Keratinocyte (primary cell): ENCODE data around the gene CCDC33. TPM values are rescaled to one million over a fixed set of nuclear protein-coding genes. Genes with fewer than 3 reads are reported as not detected.

Experiments
- DNase-seq: peaks from one replicate; pipeline ENCODE4 v3.0.0-alpha.2; 2011; ENCODE audit warnings: low read depth, missing footprints, low spot score
- FAIRE-seq: peaks from 2 replicates; lab custom pipeline; 2011; peaks lifted over from hg19 to GRCh38; lab: Jason Lieb, UNC
- H2AFZ ChIP-seq: 2 replicates; pipeline ENCODE4 v1.6.0; 2012; ENCODE audit warnings: low read length, control low read depth, inconsistent platforms; ENCODE audit not compliant: control insufficient read depth
- H3K27ac ChIP-seq: 2 replicates; pipeline ENCODE4 v1.5.1; 2011; ENCODE audit warnings: low read length; ENCODE audit not compliant: control insufficient read depth, insufficient read depth
- H3K27me3 ChIP-seq: 3 replicates; pipeline ENCODE4 v1.6.0; 2011; ENCODE audit warnings: low read length; ENCODE audit not compliant: control insufficient read depth, insufficient read depth; ENCODE audit errors: extremely low read depth
- H3K36me3 ChIP-seq, 2 experiments: 2 replicates in 1 of 2; 3 replicates in 1 of 2; pipeline ENCODE4 v1.5.1; 2011; ENCODE audit warnings: low read length in 2 of 2, mild to moderate bottlenecking in 1 of 2; ENCODE audit not compliant: control insufficient read depth in 2 of 2, insufficient read depth in 2 of 2; ENCODE audit errors: extremely low read depth in 1 of 2
- H3K4me1 ChIP-seq: 3 replicates; pipeline ENCODE4 v1.5.1; 2011; ENCODE audit warnings: low read length; ENCODE audit not compliant: control insufficient read depth, insufficient read depth; ENCODE audit errors: extremely low read depth
- H3K4me2 ChIP-seq: 3 replicates; pipeline ENCODE4 v1.6.0; 2011; ENCODE audit warnings: low read depth, low read length; ENCODE audit not compliant: control insufficient read depth, insufficient read depth; ENCODE audit errors: extremely low read depth
- H3K4me3 ChIP-seq, 3 experiments: fragments of 200-600 bp in 1 of 3; sonication (generic) in 1 of 3; 2 replicates in 2 of 3; 3 replicates in 1 of 3; pipeline ENCODE4 v1.5.1; 2011 to 2016; ENCODE audit warnings: low read length in 3 of 3, mild to moderate bottlenecking in 3 of 3, control low read depth in 2 of 3, inconsistent platforms in 1 of 3, low read depth in 1 of 3, mixed read lengths in 1 of 3, mixed run types in 1 of 3, moderate library complexity in 1 of 3; ENCODE audit not compliant: control insufficient read depth in 2 of 3, insufficient read depth in 2 of 3; ENCODE audit errors: extremely low read depth in 1 of 3
- H3K79me2 ChIP-seq: 2 replicates; pipeline ENCODE4 v1.6.0; 2012; ENCODE audit warnings: low read length; ENCODE audit not compliant: control insufficient read depth, insufficient read depth
- H3K9ac ChIP-seq: 3 replicates; pipeline ENCODE4 v1.6.0; 2011; ENCODE audit warnings: low read length; ENCODE audit not compliant: control insufficient read depth, insufficient read depth; ENCODE audit errors: extremely low read depth
- H3K9me1 ChIP-seq: 3 replicates; pipeline ENCODE4 v1.6.0; 2011; ENCODE audit warnings: low read length; ENCODE audit not compliant: control insufficient read depth, insufficient read depth; ENCODE audit errors: extremely low read depth
- H3K9me3 ChIP-seq: 2 replicates; pipeline ENCODE4 v1.5.1; 2012; ENCODE audit warnings: low read depth, low read length; ENCODE audit not compliant: control insufficient read depth
- H4K20me1 ChIP-seq: 3 replicates; pipeline ENCODE4 v1.6.0; 2011; ENCODE audit warnings: low read length; ENCODE audit not compliant: control insufficient read depth, insufficient read depth; ENCODE audit errors: extremely low read depth
- EZH2 ChIP-seq: IDR thresholded peaks from one replicate; pipeline ENCODE4 v1.6.1; 2012; ENCODE audit warnings: inconsistent platforms, mild to moderate bottlenecking, low read length, moderate library complexity
- dilution Hi-C: fragments of 300-500 bp; cut with MboI; formaldehyde crosslinking; loops from one replicate; pipeline ENCODE4 v1.7.0; 2020; ENCODE audit warnings: low sequenced_read_pairs; ENCODE audit not compliant: extremely low pct_ligation_motif_present
- polyA plus RNA-seq, 5 experiments: library from polyadenylated mRNA; depleted of rRNA in 3 of 5; stranded (reverse) in 3 of 5; stranded (forward) in 1 of 5; unstranded in 1 of 5; fragments of >200 nt; gene quantifications; 1 replicate in 1 of 5; 2 replicates in 3 of 5; 3 replicates in 1 of 5; pipeline versions ENCODE4 v1.2.1 to v1.2.3, GENCODE V29; 2011 to 2012; ENCODE audit warnings: missing spikeins in 2 of 5, low read depth in 1 of 5, low replicate concordance in 1 of 5
- TF ChIP-seq, protein P1 (sequence below), 3 experiments: IDR thresholded peaks in 1 of 3; conservative IDR thresholded peaks in 1 of 3; optimal IDR thresholded peaks in 1 of 3; 2 replicates in 2 of 3; 3 replicates in 1 of 3; pipeline versions ENCODE3 to v1.5.1; 2011; ENCODE audit warnings: low read length in 3 of 3, mild to moderate bottlenecking in 3 of 3, moderate library complexity in 2 of 3, control low read depth in 1 of 3, inconsistent platforms in 1 of 3; ENCODE audit not compliant: insufficient read depth in 2 of 3; ENCODE audit errors: extremely low read depth in 1 of 3

The CCDC33 gene
- polyA plus RNA-seq, 1 donor (not counting 4 experiments of a cell fraction or from before 2014, with no cell fraction given) = not detected

DNA sequence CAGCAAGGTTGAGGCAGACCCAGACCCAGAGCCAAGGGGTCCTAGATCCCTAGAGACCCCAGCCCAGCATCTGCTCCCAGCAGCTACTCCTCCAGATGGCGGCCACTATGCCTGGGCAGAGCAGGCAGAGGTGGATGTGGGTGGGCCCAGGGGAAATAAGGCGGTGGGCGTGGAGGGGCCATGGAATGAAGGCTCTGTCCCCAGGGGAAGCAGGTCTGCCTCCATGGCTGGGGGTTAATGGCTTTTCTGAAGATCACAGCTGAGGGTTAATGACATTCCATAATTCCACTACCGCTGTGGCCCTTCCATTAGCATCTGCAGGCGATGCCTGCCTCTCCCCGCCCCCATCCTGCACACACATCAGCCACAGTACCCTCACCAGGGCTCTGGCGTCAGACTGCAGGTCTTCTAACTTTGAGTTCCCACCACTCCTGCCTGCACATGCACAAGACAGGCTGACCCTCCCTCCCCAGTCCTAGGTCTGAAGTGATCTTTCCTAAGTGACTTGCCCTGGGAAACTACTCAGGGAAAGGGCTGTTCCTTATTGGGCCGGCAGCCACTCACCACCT is 41.2 kb downstream of the CCDC33 start:
- Histone ChIP-seq H3K4me3 (no peak overlapping the region), H3K4me2 (no peak overlapping the region), H3K9ac (no peak overlapping the region), H3K27me3 (peaks cover 38% of the 10 kb centered on the region), H4K20me1 (no peaks in the 10 kb centered on the region), H3K9me1 (no peaks in the 10 kb centered on the region), H3K4me1 (no peaks in the 10 kb centered on the region), H2AFZ (no peak overlapping the region), H3K9me3 (no peaks in the 10 kb centered on the region), H3K36me3 (no peaks in the 10 kb centered on the region), H3K27ac (no peak overlapping the region), H3K79me2 (no peaks in the 10 kb centered on the region)
- TF ChIP-seq EZH2 = no peak
- TF ChIP-seq, protein P1, sequence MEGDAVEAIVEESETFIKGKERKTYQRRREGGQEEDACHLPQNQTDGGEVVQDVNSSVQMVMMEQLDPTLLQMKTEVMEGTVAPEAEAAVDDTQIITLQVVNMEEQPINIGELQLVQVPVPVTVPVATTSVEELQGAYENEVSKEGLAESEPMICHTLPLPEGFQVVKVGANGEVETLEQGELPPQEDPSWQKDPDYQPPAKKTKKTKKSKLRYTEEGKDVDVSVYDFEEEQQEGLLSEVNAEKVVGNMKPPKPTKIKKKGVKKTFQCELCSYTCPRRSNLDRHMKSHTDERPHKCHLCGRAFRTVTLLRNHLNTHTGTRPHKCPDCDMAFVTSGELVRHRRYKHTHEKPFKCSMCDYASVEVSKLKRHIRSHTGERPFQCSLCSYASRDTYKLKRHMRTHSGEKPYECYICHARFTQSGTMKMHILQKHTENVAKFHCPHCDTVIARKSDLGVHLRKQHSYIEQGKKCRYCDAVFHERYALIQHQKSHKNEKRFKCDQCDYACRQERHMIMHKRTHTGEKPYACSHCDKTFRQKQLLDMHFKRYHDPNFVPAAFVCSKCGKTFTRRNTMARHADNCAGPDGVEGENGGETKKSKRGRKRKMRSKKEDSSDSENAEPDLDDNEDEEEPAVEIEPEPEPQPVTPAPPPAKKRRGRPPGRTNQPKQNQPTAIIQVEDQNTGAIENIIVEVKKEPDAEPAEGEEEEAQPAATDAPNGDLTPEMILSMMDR (optimal IDR thresholded peaks at IDR 0.05 in 1 of 3, IDR thresholded peaks at IDR 0.05 in 1 of 3, conservative IDR thresholded peaks at IDR 0.05 in 1 of 3; ENCODE audit: extremely low read depth in 1 of 3, insufficient read depth in 2 of 3, low read length in 3 of 3) = no peak
- FAIRE-seq = no peak
- dilution Hi-C loops = no loop called here
- DNase-seq = no peak

DNA sequence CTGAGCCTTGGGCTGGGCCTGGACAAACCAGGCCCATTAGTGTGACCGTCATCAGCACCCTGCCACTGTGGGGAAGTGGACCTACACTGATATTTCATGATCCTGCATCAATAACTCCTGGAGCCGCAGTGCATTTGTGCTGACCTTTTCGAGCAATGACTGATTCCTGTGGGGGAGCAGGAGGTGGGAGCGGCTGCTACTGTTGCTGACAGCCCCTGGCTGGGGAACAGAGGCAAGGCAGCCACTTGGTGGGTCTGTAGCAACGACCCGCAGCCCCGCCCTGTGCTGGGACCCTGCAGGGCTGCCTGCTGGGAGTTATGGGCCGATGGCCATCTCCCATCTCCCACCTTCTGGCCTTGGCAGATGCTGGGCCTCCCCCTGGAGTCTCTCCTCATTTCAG is 42.1 kb downstream of the CCDC33 start:
- Histone ChIP-seq H3K79me2 (no peaks in the 10 kb centered on the region), H3K27me3 (peaks cover 47% of the 10 kb centered on the region), H4K20me1 (no peaks in the 10 kb centered on the region), H3K9ac (no peak overlapping the region), H3K4me2 (no peak overlapping the region), H3K4me1 (no peaks in the 10 kb centered on the region), H2AFZ (no peak overlapping the region), H3K36me3 (no peaks in the 10 kb centered on the region), H3K9me1 (no peaks in the 10 kb centered on the region), H3K27ac (no peak overlapping the region), H3K9me3 (no peaks in the 10 kb centered on the region), H3K4me3 (no peak overlapping the region)
- FAIRE-seq (no peak), DNase-seq (no peak)
- dilution Hi-C loops = no loop called here
- no peak for TF ChIP-seq EZH2
- TF ChIP-seq, protein P1 (optimal IDR thresholded peaks at IDR 0.05 in 1 of 3, IDR thresholded peaks at IDR 0.05 in 1 of 3, conservative IDR thresholded peaks at IDR 0.05 in 1 of 3; ENCODE audit: extremely low read depth in 1 of 3, insufficient read depth in 2 of 3, low read length in 3 of 3) = no peak
